K562 (cell line): ENCODE data around the gene DXO. TPM values are rescaled to one million over a fixed set of nuclear protein-coding genes. Genes with fewer than 3 reads are reported as not detected.
A peak's percentile ranks its signal among the peaks of the same experiment; 100 is the strongest.

ENCODE experiments used
- CBX2 ChIP-seq: fragments of 200-600 bp; sonication (generic); IDR thresholded peaks from one replicate; pipeline ENCODE4 v1.6.1; 2012; ENCODE audit warnings: mild to moderate bottlenecking, low read length, inconsistent platforms; ENCODE audit not compliant: insufficient read depth, poor library complexity, severe bottlenecking
- CEBPG ChIP-seq, 3 experiments: fragments of 200-800 bp in 1 of 3; sonication (Bioruptor generic) in 1 of 3; sonication (generic) in 1 of 3; formaldehyde crosslinking in 1 of 3; IDR thresholded peaks in 2 of 3; conservative IDR thresholded peaks in 1 of 3; 2 replicates each; pipeline versions ENCODE4 v1.6.1 to v1.8.0; 2016 to 2022; ENCODE audit warnings: missing compliant biosample characterization in 2 of 3, missing genetic modification characterization in 2 of 3, mild to moderate bottlenecking in 1 of 3, missing genetic modification reagents in 1 of 3
- DEAF1 ChIP-seq: fragments of 450-650 bp; formaldehyde crosslinking; IDR thresholded peaks from 2 replicates; pipeline ENCODE4 v1.4.0; 2020; ENCODE audit warnings: mild to moderate bottlenecking, moderate library complexity
- DMBX1 ChIP-seq: fragments of 250-450 bp; sonication (Bioruptor Pico); IDR thresholded peaks from 2 replicates; pipeline ENCODE4 v1.8.0; 2022; ENCODE audit warnings: inconsistent platforms, mild to moderate bottlenecking, moderate library complexity, borderline replicate concordance
- HES1 ChIP-seq: fragments of 450-650 bp; IDR thresholded peaks from 2 replicates; pipeline ENCODE4 v1.6.1; 2016; ENCODE audit warnings: low read depth, mild to moderate bottlenecking, moderate library complexity
- HMGN3 ChIP-seq: IDR thresholded peaks from 2 replicates; pipeline ENCODE4 v1.6.1; 2011; ENCODE audit warnings: borderline replicate concordance, low read depth, mild to moderate bottlenecking, mixed read lengths, low read length; ENCODE audit not compliant: insufficient read length; ENCODE audit errors: extremely low read depth
- ILK ChIP-seq: fragments of 450-650 bp; IDR thresholded peaks from 2 replicates; pipeline ENCODE4 v1.6.1; 2016; ENCODE audit warnings: missing genetic modification characterization, low read depth, mild to moderate bottlenecking, missing compliant biosample characterization, moderate library complexity, borderline replicate concordance
- JUND ChIP-seq, 2 experiments: IDR thresholded peaks; 2 replicates in 1 of 2; 3 replicates in 1 of 2; pipeline ENCODE4 v1.6.1; 2011; ENCODE audit warnings: borderline replicate concordance in 2 of 2, low read depth in 2 of 2, low read length in 2 of 2, improper control_type of control experiment in 1 of 2, missing biosample characterization in 1 of 2, missing genetic modification characterization in 1 of 2, missing genetic modification reagents in 1 of 2
- KLF1 ChIP-seq: fragments of 450-650 bp; IDR thresholded peaks from 2 replicates; pipeline ENCODE4 v1.6.1; 2016; ENCODE audit warnings: missing genetic modification characterization, missing compliant biosample characterization
- KLF16 ChIP-seq: IDR thresholded peaks from 2 replicates; pipeline ENCODE4 v1.6.1; 2016; ENCODE audit warnings: antibody characterized with exemption
- MAFK ChIP-seq: IDR thresholded peaks from 2 replicates; pipeline ENCODE4 v1.6.1; 2011; ENCODE audit warnings: low read length, improper control_type of control experiment
- MCM3 ChIP-seq: fragments of 450-650 bp; IDR thresholded peaks from 2 replicates; pipeline ENCODE4 v1.6.1; 2016
- RB1 ChIP-seq: fragments of 450-650 bp; IDR thresholded peaks from 2 replicates; pipeline ENCODE4 v1.6.1; 2017; ENCODE audit warnings: low read depth, mild to moderate bottlenecking
- SMARCA4 ChIP-seq: fragments of 450-650 bp; IDR thresholded peaks from 2 replicates; pipeline ENCODE4 v1.6.1; 2016
- SMARCE1 ChIP-seq: fragments of 450-650 bp; IDR thresholded peaks from 2 replicates; pipeline ENCODE4 v1.7.1; 2016; ENCODE audit warnings: mild to moderate bottlenecking
- SNAPC5 ChIP-seq: fragments of 250-450 bp; sonication (Bioruptor Pico); IDR thresholded peaks from 2 replicates; pipeline ENCODE4 v1.8.0; 2021; ENCODE audit warnings: moderate library complexity, mild to moderate bottlenecking, inconsistent platforms
- SREBF2 ChIP-seq: sonication (generic); formaldehyde crosslinking; IDR thresholded peaks from 2 replicates; pipeline ENCODE4 v1.4.0; 2020; ENCODE audit warnings: mild to moderate bottlenecking, missing genetic modification reagents
- SRSF1 ChIP-seq: fragments of 200-400 bp; formaldehyde crosslinking; IDR thresholded peaks from 2 replicates; pipeline ENCODE4 v1.6.1; 2017; ENCODE audit warnings: mild to moderate bottlenecking, low read depth, low read length, moderate library complexity
- TEAD4 ChIP-seq, 2 experiments: sonication (generic) in 1 of 2; formaldehyde crosslinking in 1 of 2; IDR thresholded peaks; 2 replicates each; pipeline versions ENCODE4 v1.6.1 to v1.8.0; 2012 to 2022; ENCODE audit warnings: borderline replicate concordance in 1 of 2, inconsistent platforms in 1 of 2, low read length in 1 of 2, mild to moderate bottlenecking in 1 of 2, missing genetic modification reagents in 1 of 2
- TRIM24 ChIP-seq, 2 experiments: fragments of 450-650 bp; IDR thresholded peaks; 2 replicates each; pipeline ENCODE4 v1.6.1; 2016
- VEZF1 ChIP-seq: fragments of 200-800 bp; sonication (Bioruptor generic); IDR thresholded peaks from 2 replicates; pipeline ENCODE4 v1.6.1; 2017; ENCODE audit warnings: missing genetic modification characterization, missing compliant biosample characterization
- YBX1 ChIP-seq: fragments of 450-650 bp; IDR thresholded peaks from 2 replicates; pipeline ENCODE4 v1.7.1; 2016; ENCODE audit warnings: mild to moderate bottlenecking
- ZNF143 ChIP-seq: sonication (generic); formaldehyde crosslinking; IDR thresholded peaks from 2 replicates; pipeline ENCODE4 v1.9.0; 2022; ENCODE audit warnings: mild to moderate bottlenecking, missing genetic modification reagents
- ZNF589 ChIP-seq: fragments of 200-800 bp; sonication (Bioruptor generic); IDR thresholded peaks from 2 replicates; pipeline ENCODE4 v1.6.1; 2016; ENCODE audit warnings: low read depth, missing genetic modification characterization, missing compliant biosample characterization
- polyA plus RNA-seq, 8 experiments: library from polyadenylated mRNA; depleted of rRNA in 4 of 8; stranded (reverse) in 5 of 8; unstranded in 3 of 8; fragments of >200 nt; fragmentation: Nextera tagmentation in 2 of 8; fragmentation: Illumina TruSeq in 1 of 8; extraction: Ambion mirVana in 2 of 8; extraction: Trizol in 1 of 8; gene quantifications; 2 replicates each; pipeline versions ENCODE4 v1.2.1 to v1.2.3, GENCODE V29; 2011 to 2014; ENCODE audit warnings: inconsistent platforms in 1 of 8, missing spikeins in 1 of 8
- total RNA-seq, 7 experiments: library from RNA; depleted of rRNA in 6 of 7; stranded (reverse); fragments of >200 nt in 6 of 7; fragmentation: Illumina TruSeq in 2 of 7; extraction: Trizol in 2 of 7; gene quantifications; 2 replicates each; pipeline versions ENCODE4 v1.2.1 to v1.2.3, GENCODE V29; 2011 to 2021; ENCODE audit warnings: low replicate concordance in 1 of 7

DXO gene
- total and polyA plus RNA-seq, 9 of the 15 experiments (the other 6 are each of a cell fraction or from before 2014, with no cell fraction given): 6.4 to 35.1 (median 19.4) TPM

- no peak for TF ChIP-seq SNAPC5 (CRISPR knock-in tag)
- no peak for TF ChIP-seq DMBX1
- TF ChIP-seq SMARCE1: no peak
- no peak for TF ChIP-seq CBX2
- TF ChIP-seq KLF16: peak; percentile 51
- no peak for TF ChIP-seq SRSF1
- no peak for TF ChIP-seq ZNF143 (CRISPR knock-in tag)
- peak; percentile 44; the same call in 1 of the 2 replicates for TF ChIP-seq VEZF1 (CRISPR knock-in tag)
- peak; percentile 4; the same call in 1 of the 2 replicates for TF ChIP-seq MAFK
- TF ChIP-seq SREBF2 (CRISPR knock-in tag): no peak
- peak; percentile 40; the same call in 1 of the 2 replicates for TF ChIP-seq DEAF1 (CRISPR knock-in tag)
- no peak for TF ChIP-seq SMARCA4
- no peak for TF ChIP-seq MCM3
- 0 out of 2 replicates have a peak, but pooled peaks have one; percentile 19 for TF ChIP-seq JUND (IDR thresholded peaks at IDR 0.05; ENCODE audit: borderline replicate concordance, low read depth, low read length)
- TF ChIP-seq JUND (tag; IDR thresholded peaks at IDR 0.05; ENCODE audit: borderline replicate concordance, low read depth, low read length): no peak
- no peak for TF ChIP-seq YBX1
- no peak for TF ChIP-seq CEBPG (CRISPR knock-in tag; IDR thresholded peaks at IDR 0.05)
- TF ChIP-seq CEBPG (tag; conservative IDR thresholded peaks at IDR 0.05 in 1 of 2, IDR thresholded peaks at IDR 0.05 in 1 of 2): no peak
- TF ChIP-seq HMGN3: no peak
- TF ChIP-seq RB1: peak; percentile 48
- TF ChIP-seq TRIM24 (IDR thresholded peaks at IDR 0.05): no peak
- TF ChIP-seq ILK: no peak
- no peak for TF ChIP-seq ZNF589 (CRISPR knock-in tag)
- no peak for TF ChIP-seq KLF1 (tag)
- no peak; the same call in 1 of the 2 replicates for TF ChIP-seq TEAD4 (IDR thresholded peaks at IDR 0.05; ENCODE audit: low read length)
- no peak for TF ChIP-seq TEAD4 (CRISPR knock-in tag; IDR thresholded peaks at IDR 0.05; ENCODE audit: borderline replicate concordance)
- TF ChIP-seq HES1: no peak
Measured at GRCh38 chr6:31952140-31952805, 19.7 kb downstream of the DXO start (continued).
